SK-N-DZ (cell line): Measurements from ENCODE around the gene URAD.

Experiments used
- DNase-seq: peaks from one replicate; pipeline ENCODE4 v3.0.0-alpha.2; 2015; ENCODE audit warnings: low spot score

Gene URAD

GRCh38 chr13:28000567-28000966 lies 12.1 kb upstream of the URAD start:
- peak; percentile 11 for DNase-seq

- peak; percentile 36 for DNase-seq
Measured at GRCh38 chr13:27997904-27998522, 9.5 kb upstream of the URAD start.

GRCh38 chr13:27991881-27992280 lies 3.4 kb upstream of the URAD start:
- DNase-seq: no peak

- DNase-seq: no peak
Measured at GRCh38 chr13:27985600-27985999, 2.9 kb downstream of the URAD start.

GRCh38 chr13:27982361-27982760 lies 6.1 kb downstream of the URAD start:
- no peak for DNase-seq

- no peak for DNase-seq
Measured at GRCh38 chr13:27981006-27981708, 7.3 kb downstream of the URAD start.

GRCh38 chr13:27980280-27980998 lies 8.1 kb downstream of the URAD start:
- DNase-seq: no peak

- DNase-seq: no peak
Measured at GRCh38 chr13:27979765-27980279, 8.7 kb downstream of the URAD start.

GRCh38 chr13:27979001-27979643 lies 9.4 kb downstream of the URAD start:
- no peak for DNase-seq

- DNase-seq: no peak
Measured at GRCh38 chr13:27978301-27978968, 10.1 kb downstream of the URAD start.

- DNase-seq: no peak
Measured at GRCh38 chr13:27977476-27978300, 10.8 kb downstream of the URAD start.

GRCh38 chr13:27976362-27977091 lies 12.0 kb downstream of the URAD start:
- no peak for DNase-seq

- DNase-seq: no peak
Measured at GRCh38 chr13:27975564-27976361, 12.7 kb downstream of the URAD start.

- DNase-seq: no peak
Measured at GRCh38 chr13:27973961-27974662, 14.4 kb downstream of the URAD start.

- DNase-seq: no peak
Measured at GRCh38 chr13:27973291-27973690, 15.2 kb downstream of the URAD start.

- DNase-seq: no peak
Measured at GRCh38 chr13:27972478-27972820, 16.0 kb downstream of the URAD start.

- no peak for DNase-seq
Measured at GRCh38 chr13:27971776-27972477, 16.6 kb downstream of the URAD start.

- no peak for DNase-seq
Measured at GRCh38 chr13:27971236-27971645, 17.3 kb downstream of the URAD start.
